Adrenal gland (tissue), 5 donors: ENCODE data around the gene TNFRSF4.

ENCODE experiments used
- POLR2A ChIP-seq, 2 donors: fragments of 450-650 bp; IDR thresholded peaks; one replicate each; pipeline ENCODE4 v1.6.1; 2017; ENCODE audit warnings: antibody characterized with exemption in 2 of 2, mild to moderate bottlenecking in 2 of 2, moderate library complexity in 1 of 2
- TF ChIP-seq, protein P1 (sequence below), 6 experiments: fragments of 450-650 bp in 4 of 6; fragments of 200-600 bp in 2 of 6; sonication (generic) in 1 of 6; IDR thresholded peaks; 1 replicate in 5 of 6; 2 replicates in 1 of 6; pipeline versions ENCODE4 v1.5.1 to v1.8.0; 2016 to 2021; ENCODE audit warnings: antibody characterized with exemption in 6 of 6, mild to moderate bottlenecking in 2 of 6, moderate library complexity in 1 of 6
- donor health status: DM: no; HTN: no; CAD: no.

DNA sequence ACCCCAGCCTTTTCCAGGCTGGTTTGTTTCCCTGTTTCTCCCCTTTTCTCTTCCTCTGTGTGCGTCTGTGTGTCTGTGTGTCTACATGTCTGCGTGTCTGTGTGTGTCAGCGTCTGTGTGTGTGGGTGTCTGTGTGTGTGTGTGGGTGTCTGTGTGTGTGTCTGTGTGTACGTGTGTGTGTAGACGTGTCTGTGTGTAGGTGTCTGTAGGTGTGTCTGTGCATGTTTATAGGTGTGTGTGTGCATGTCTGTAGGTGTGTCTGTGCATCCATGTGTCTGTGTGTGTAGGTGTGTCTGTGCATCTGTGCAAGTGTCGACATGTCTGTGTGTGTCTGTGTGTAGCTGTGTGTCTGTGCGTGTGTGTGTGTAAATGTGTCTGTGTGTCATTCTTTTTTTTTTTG is 37.0 kb downstream of the TNFRSF4 start:
- TF ChIP-seq, protein P1, sequence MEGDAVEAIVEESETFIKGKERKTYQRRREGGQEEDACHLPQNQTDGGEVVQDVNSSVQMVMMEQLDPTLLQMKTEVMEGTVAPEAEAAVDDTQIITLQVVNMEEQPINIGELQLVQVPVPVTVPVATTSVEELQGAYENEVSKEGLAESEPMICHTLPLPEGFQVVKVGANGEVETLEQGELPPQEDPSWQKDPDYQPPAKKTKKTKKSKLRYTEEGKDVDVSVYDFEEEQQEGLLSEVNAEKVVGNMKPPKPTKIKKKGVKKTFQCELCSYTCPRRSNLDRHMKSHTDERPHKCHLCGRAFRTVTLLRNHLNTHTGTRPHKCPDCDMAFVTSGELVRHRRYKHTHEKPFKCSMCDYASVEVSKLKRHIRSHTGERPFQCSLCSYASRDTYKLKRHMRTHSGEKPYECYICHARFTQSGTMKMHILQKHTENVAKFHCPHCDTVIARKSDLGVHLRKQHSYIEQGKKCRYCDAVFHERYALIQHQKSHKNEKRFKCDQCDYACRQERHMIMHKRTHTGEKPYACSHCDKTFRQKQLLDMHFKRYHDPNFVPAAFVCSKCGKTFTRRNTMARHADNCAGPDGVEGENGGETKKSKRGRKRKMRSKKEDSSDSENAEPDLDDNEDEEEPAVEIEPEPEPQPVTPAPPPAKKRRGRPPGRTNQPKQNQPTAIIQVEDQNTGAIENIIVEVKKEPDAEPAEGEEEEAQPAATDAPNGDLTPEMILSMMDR (IDR thresholded peaks at IDR 0.05), result no peak
- no peak for TF ChIP-seq POLR2A (IDR thresholded peaks at IDR 0.05)
